Gastrocnemius medialis (tissue), 4 donors: ENCODE measurements around the gene PPP1R2. TPM values are rescaled to one million over a fixed set of nuclear protein-coding genes. Genes with fewer than 3 reads are reported as not detected.

Source experiments
- ATAC-seq, 2 donors: fragments of 150-250 bp; one replicate each; pipeline ENCODE4 v1.9.1; 2016
- DNase-seq, 2 donors: peaks; one replicate each; pipeline ENCODE4 v3.0.0-alpha.2; 2019
- H3K27ac ChIP-seq, 4 donors: fragments of 200-600 bp; sonication (generic); 1 replicate in 1 of 4; 2 replicates in 3 of 4; pipeline ENCODE4 v1.5.1; 2016 to 2018; ENCODE audit warnings: mild to moderate bottlenecking in 2 of 4, moderate library complexity in 1 of 4
- H3K27me3 ChIP-seq, 3 donors: fragments of 200-600 bp; sonication (generic) in 2 of 3; 1 replicate in 1 of 3; 2 replicates in 2 of 3; pipeline versions ENCODE4 v1.5.1 to v1.6.0; 2016 to 2019; ENCODE audit warnings: mild to moderate bottlenecking in 1 of 3, moderate library complexity in 1 of 3
- H3K36me3 ChIP-seq, 2 donors: fragments of 200-600 bp; sonication (generic) in 1 of 2; one replicate each; pipeline ENCODE4 v1.5.1; 2017 to 2018
- H3K4me1 ChIP-seq, 2 donors: fragments of 200-600 bp; sonication (generic) in 1 of 2; one replicate each; pipeline ENCODE4 v1.5.1; 2016 to 2017; ENCODE audit warnings: mild to moderate bottlenecking in 2 of 2
- H3K4me3 ChIP-seq, 4 donors: fragments of 200-600 bp; sonication (generic) in 3 of 4; 1 replicate in 1 of 4; 2 replicates in 3 of 4; pipeline ENCODE4 v1.5.1; 2016 to 2019; ENCODE audit warnings: mild to moderate bottlenecking in 2 of 4
- H3K9me3 ChIP-seq, 3 donors: fragments of 200-600 bp; sonication (generic) in 2 of 3; 1 replicate in 1 of 3; 2 replicates in 2 of 3; pipeline ENCODE4 v1.5.1; 2016 to 2019
- POLR2A ChIP-seq, 2 donors: fragments of 450-650 bp; IDR thresholded peaks; one replicate each; pipeline ENCODE4 v1.6.1; 2017; ENCODE audit warnings: antibody characterized with exemption in 2 of 2, mild to moderate bottlenecking in 2 of 2, moderate library complexity in 2 of 2
- in situ Hi-C, 4 donors: fragments of 200-750 bp; cut with MboI; loops; one replicate each; pipeline versions ENCODE4 v1.15.0 to v1.8.0; 2017; ENCODE audit warnings: low sequenced_read_pairs in 4 of 4
- intact Hi-C: fragments of 100-400 bp; cut with DNase I; formaldehyde crosslinking; loops from one replicate; pipeline ENCODE4 v1.15.1; 2023; ENCODE audit warnings: low total_unique reads
- total RNA-seq, 4 donors: library from RNA; depleted of rRNA; stranded (reverse); fragments of >200 nt; gene quantifications; one replicate each; pipeline versions ENCODE4 v1.1.0 to v1.2.3, GENCODE V29; 2016
- TF ChIP-seq, protein P1 (sequence below), 5 experiments: fragments of 450-650 bp in 3 of 5; fragments of 200-600 bp in 2 of 5; sonication (generic) in 2 of 5; IDR thresholded peaks in 4 of 5; conservative IDR thresholded peaks in 1 of 5; 1 replicate in 4 of 5; 2 replicates in 1 of 5; pipeline ENCODE4 v1.5.1; 2016 to 2019; ENCODE audit warnings: antibody characterized with exemption in 5 of 5, mild to moderate bottlenecking in 3 of 5, moderate library complexity in 3 of 5

The PPP1R2 gene
- total RNA-seq, 4 donors from 2014 or later = 80.6 to 133 (median 108) TPM

DNA sequence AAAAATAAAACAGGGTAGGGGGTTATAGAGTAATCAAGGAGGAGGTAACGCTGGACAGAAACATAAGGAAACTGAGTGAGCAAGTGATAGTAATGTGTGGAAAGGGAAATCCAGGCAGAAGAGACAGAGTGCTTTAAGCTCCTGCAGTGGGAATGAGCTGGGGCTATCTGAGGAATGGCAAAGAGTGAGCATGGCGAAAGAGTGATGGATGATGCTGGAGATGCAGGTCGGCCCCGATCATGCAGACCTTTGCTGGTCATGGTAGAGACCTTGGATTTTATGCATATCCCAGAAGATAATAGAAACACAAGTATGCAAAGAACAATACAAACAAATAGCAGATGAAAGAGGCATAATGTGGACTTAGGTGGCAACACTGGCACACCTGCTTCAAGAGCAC lies 74.3 kb downstream of the PPP1R2 start:
- ATAC-seq = no peak
- H3K9me3 ChIP-seq = no peaks in the 10 kb centered on the region
- no peaks in the 10 kb centered on the region for H3K4me1 ChIP-seq
- in situ Hi-C loops = no loop called here
- H3K36me3 ChIP-seq = no peaks in the 10 kb centered on the region
- no peak overlapping the region for H3K4me3 ChIP-seq
- TF ChIP-seq, protein P1, sequence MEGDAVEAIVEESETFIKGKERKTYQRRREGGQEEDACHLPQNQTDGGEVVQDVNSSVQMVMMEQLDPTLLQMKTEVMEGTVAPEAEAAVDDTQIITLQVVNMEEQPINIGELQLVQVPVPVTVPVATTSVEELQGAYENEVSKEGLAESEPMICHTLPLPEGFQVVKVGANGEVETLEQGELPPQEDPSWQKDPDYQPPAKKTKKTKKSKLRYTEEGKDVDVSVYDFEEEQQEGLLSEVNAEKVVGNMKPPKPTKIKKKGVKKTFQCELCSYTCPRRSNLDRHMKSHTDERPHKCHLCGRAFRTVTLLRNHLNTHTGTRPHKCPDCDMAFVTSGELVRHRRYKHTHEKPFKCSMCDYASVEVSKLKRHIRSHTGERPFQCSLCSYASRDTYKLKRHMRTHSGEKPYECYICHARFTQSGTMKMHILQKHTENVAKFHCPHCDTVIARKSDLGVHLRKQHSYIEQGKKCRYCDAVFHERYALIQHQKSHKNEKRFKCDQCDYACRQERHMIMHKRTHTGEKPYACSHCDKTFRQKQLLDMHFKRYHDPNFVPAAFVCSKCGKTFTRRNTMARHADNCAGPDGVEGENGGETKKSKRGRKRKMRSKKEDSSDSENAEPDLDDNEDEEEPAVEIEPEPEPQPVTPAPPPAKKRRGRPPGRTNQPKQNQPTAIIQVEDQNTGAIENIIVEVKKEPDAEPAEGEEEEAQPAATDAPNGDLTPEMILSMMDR (IDR thresholded peaks at IDR 0.05 in 4 of 5, conservative IDR thresholded peaks at IDR 0.05 in 1 of 5) = no peak
- TF ChIP-seq POLR2A (IDR thresholded peaks at IDR 0.05) = no peak
- H3K27me3 ChIP-seq = no peaks in the 10 kb centered on the region
- intact Hi-C loops = no loop called here
- DNase-seq = no peak
- H3K27ac ChIP-seq = no peak overlapping the region

DNA sequence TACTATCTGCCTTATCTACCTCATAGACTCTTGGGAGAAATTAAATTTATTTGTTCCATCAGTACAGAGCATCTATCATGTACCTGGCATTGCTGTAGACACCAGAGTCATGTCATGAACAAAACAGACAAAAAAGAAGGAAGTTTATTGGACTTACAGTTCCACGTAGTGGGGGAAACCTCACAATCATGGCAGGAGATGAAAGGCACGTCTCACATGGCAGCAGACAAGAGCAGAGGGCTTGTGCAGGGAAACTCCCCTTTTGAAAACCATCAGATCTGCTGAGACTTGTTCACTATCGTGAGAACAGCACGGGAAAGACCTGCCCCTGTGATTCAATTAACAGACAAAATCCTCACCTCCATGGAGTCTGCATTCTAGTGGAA lies 74.7 kb downstream of the PPP1R2 start:
- Histone ChIP-seq H3K4me3 (no peak overlapping the region), H3K27me3 (no peaks in the 10 kb centered on the region), H3K4me1 (no peaks in the 10 kb centered on the region), H3K27ac (no peak overlapping the region), H3K36me3 (no peaks in the 10 kb centered on the region), H3K9me3 (no peaks in the 10 kb centered on the region)
- DNase-seq = no peak
- no peak for ATAC-seq
- intact Hi-C loops = no loop called here
- no peak for TF ChIP-seq POLR2A (IDR thresholded peaks at IDR 0.05)
- TF ChIP-seq, protein P1 (IDR thresholded peaks at IDR 0.05 in 4 of 5, conservative IDR thresholded peaks at IDR 0.05 in 1 of 5) = no peak
- in situ Hi-C loops = no loop called here

- ATAC-seq (no peak), DNase-seq (no peak)
- intact Hi-C loops (no loop called here), in situ Hi-C loops (no loop called here)
- no peak for TF ChIP-seq POLR2A (IDR thresholded peaks at IDR 0.05)
- TF ChIP-seq, protein P1 (IDR thresholded peaks at IDR 0.05 in 4 of 5, conservative IDR thresholded peaks at IDR 0.05 in 1 of 5) = no peak
- H3K27me3 ChIP-seq = no peaks in the 10 kb centered on the region
- no peak overlapping the region for H3K4me3 ChIP-seq
- H3K4me1 ChIP-seq = no peaks in the 10 kb centered on the region
- no peak overlapping the region for H3K27ac ChIP-seq
- no peaks in the 10 kb centered on the region for H3K9me3 ChIP-seq
- no peaks in the 10 kb centered on the region for H3K36me3 ChIP-seq
These were observed 75.3 kb downstream of the PPP1R2 start for GRCh38 chr3:195467641-195468390.

GRCh38 chr3:195466251-195466650 lies 76.9 kb downstream of the PPP1R2 start:
- Histone ChIP-seq H3K36me3 (no peaks in the 10 kb centered on the region), H3K9me3 (no peaks in the 10 kb centered on the region), H3K4me3 (no peak overlapping the region), H3K27me3 (no peaks in the 10 kb centered on the region), H3K4me1 (no peaks in the 10 kb centered on the region), H3K27ac (no peak overlapping the region)
- in situ Hi-C loops = no loop called here
- no peak for DNase-seq
- TF ChIP-seq, protein P1 (IDR thresholded peaks at IDR 0.05 in 4 of 5, conservative IDR thresholded peaks at IDR 0.05 in 1 of 5) = no peak
- no peak for TF ChIP-seq POLR2A (IDR thresholded peaks at IDR 0.05)
- intact Hi-C loops = no loop called here
- no peak for ATAC-seq

Other genes starting within 250 kb of the PPP1R2 start
- 10 to 100 TPM; 13.2 to 27.6 (median 15.5) TPM for gene ACAP2, start 100.3 kb downstream of the PPP1R2 start, total RNA-seq
- 100 to 1,000 TPM; 602 to 801 (median 626) TPM for gene APOD, start 40.6 kb upstream of the PPP1R2 start, total RNA-seq
- 1 to 10 TPM; 1.5 to 7.0 (median 3.2) TPM for gene MUC20, start 177.7 kb upstream of the PPP1R2 start, total RNA-seq